ENCODE data around the gene FBXO31. TPM values are rescaled to one million over a fixed set of nuclear protein-coding genes. Genes with fewer than 3 reads are reported as not detected.

The FBXO31 gene
- total and polyA plus RNA-seq, 2 donors (not counting 3 experiments of a cell fraction or from before 2014, with no cell fraction given) = 17.1 to 31.8 TPM

GRCh38 chr16:87338155-87338765 is 45.3 kb downstream of the FBXO31 start:
- H3K9me3 ChIP-seq (replicated peaks; ENCODE audit: control insufficient read depth, insufficient read depth, low read length) = no peaks in the 10 kb centered on the region
- DNase-seq (ENCODE audit: low read depth, low spot score) (no peak), FAIRE-seq (no peak)
- H3K79me2 ChIP-seq (ENCODE audit: control insufficient read depth, insufficient read depth, low read length) = no peaks in the 10 kb centered on the region
- no peak overlapping the region for H3K27ac ChIP-seq (ENCODE audit: insufficient read depth, low read depth, low read length)
- no peak overlapping the region for H3K9ac ChIP-seq (replicated peaks; ENCODE audit: extremely low read depth, insufficient read depth, low read length)
- dilution Hi-C loops (cut with MboI; ENCODE audit: extremely low pct_ligation_motif_present, low sequenced_read_pairs) = no loop called here
- ChIA-PET CTCF (no interaction called here), POLR2A (no interaction called here)
- no peaks in the 10 kb centered on the region for H4K20me1 ChIP-seq (replicated peaks; ENCODE audit: control insufficient read depth, extremely low read depth, insufficient read depth, low read length)
- H3K4me1 ChIP-seq (ENCODE audit: control insufficient read depth, extremely low read depth, insufficient read depth, low read length) = no peaks in the 10 kb centered on the region
- BruUV-seq (replicated peaks) = no TSS peak
- peaks cover 2 to 23% of the 10 kb centered on the region in 2 experiments for H3K36me3 ChIP-seq (ENCODE audit: control insufficient read depth in 2 of 2, extremely low read depth in 1 of 2, insufficient read depth in 2 of 2, low read length in 2 of 2)
- H3K9me1 ChIP-seq (replicated peaks; ENCODE audit: control insufficient read depth, extremely low read depth, insufficient read depth, low read length) = no peaks in the 10 kb centered on the region
- H2AFZ ChIP-seq (ENCODE audit: low read depth, low read length) = no peak overlapping the region
- no peak overlapping the region for H3K4me2 ChIP-seq (ENCODE audit: insufficient read depth, low read length)
- intact Hi-C loops (cut with micrococcal nuclease) = no loop called here
- TF ChIP-seq POLR2AphosphoS5 (IDR thresholded peaks at IDR 0.05; ENCODE audit: insufficient read depth, low read depth, low read length) = no peak
- TF ChIP-seq, protein P1, sequence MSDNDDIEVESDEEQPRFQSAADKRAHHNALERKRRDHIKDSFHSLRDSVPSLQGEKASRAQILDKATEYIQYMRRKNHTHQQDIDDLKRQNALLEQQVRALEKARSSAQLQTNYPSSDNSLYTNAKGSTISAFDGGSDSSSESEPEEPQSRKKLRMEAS (IDR thresholded peaks at IDR 0.05; ENCODE audit: insufficient read depth, insufficient read length) = no peak
- no peak for TF ChIP-seq JUN (IDR thresholded peaks at IDR 0.05; ENCODE audit: borderline replicate concordance, insufficient read depth, insufficient read length, low read depth)
- TF ChIP-seq MYC (IDR thresholded peaks at IDR 0.05; ENCODE audit: low read depth, low read length) = no peak
- TF ChIP-seq, protein P2, sequence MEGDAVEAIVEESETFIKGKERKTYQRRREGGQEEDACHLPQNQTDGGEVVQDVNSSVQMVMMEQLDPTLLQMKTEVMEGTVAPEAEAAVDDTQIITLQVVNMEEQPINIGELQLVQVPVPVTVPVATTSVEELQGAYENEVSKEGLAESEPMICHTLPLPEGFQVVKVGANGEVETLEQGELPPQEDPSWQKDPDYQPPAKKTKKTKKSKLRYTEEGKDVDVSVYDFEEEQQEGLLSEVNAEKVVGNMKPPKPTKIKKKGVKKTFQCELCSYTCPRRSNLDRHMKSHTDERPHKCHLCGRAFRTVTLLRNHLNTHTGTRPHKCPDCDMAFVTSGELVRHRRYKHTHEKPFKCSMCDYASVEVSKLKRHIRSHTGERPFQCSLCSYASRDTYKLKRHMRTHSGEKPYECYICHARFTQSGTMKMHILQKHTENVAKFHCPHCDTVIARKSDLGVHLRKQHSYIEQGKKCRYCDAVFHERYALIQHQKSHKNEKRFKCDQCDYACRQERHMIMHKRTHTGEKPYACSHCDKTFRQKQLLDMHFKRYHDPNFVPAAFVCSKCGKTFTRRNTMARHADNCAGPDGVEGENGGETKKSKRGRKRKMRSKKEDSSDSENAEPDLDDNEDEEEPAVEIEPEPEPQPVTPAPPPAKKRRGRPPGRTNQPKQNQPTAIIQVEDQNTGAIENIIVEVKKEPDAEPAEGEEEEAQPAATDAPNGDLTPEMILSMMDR (IDR thresholded peaks at IDR 0.05; ENCODE audit: extremely low read depth in 1 of 2, insufficient read depth in 1 of 2, low read depth in 1 of 2, low read length in 2 of 2) = no peak
- TF ChIP-seq POLR2A (IDR thresholded peaks at IDR 0.05; ENCODE audit: low read depth, low read length) = no peak
- TF ChIP-seq FOS (IDR thresholded peaks at IDR 0.05; ENCODE audit: borderline replicate concordance, insufficient read depth, low read length) = no peak
- no peak for TF ChIP-seq GATA2 (IDR thresholded peaks at IDR 0.05; ENCODE audit: insufficient read depth, insufficient read length, low read depth, low read length)
- TF ChIP-seq EZH2 (IDR thresholded peaks at IDR 0.05; ENCODE audit: borderline replicate concordance, low read depth, low read length, severe bottlenecking) = no peak
- H3K4me3 ChIP-seq (replicated peaks in 1 of 3; ENCODE audit: insufficient read depth in 1 of 3, low read depth in 1 of 3, low read length in 3 of 3) = no peak overlapping the region
- no peaks in the 10 kb centered on the region for H3K27me3 ChIP-seq (ENCODE audit: control insufficient read depth in 2 of 2, insufficient read depth in 2 of 2, low read length in 2 of 2)

Measured in endothelial cell of umbilical vein (primary cell).